HG02870 (cell line): Measurements from ENCODE around the gene GAREM2.

ENCODE experiments used
- ATAC-seq: cut with Tn5 transposase; IDR thresholded peaks from one replicate; pipeline ENCODE4 v1.9.1; 2021; ENCODE audit warnings: mild to moderate bottlenecking, moderate library complexity; ENCODE audit not compliant: unreplicated experiment

GAREM2 gene

DNA sequence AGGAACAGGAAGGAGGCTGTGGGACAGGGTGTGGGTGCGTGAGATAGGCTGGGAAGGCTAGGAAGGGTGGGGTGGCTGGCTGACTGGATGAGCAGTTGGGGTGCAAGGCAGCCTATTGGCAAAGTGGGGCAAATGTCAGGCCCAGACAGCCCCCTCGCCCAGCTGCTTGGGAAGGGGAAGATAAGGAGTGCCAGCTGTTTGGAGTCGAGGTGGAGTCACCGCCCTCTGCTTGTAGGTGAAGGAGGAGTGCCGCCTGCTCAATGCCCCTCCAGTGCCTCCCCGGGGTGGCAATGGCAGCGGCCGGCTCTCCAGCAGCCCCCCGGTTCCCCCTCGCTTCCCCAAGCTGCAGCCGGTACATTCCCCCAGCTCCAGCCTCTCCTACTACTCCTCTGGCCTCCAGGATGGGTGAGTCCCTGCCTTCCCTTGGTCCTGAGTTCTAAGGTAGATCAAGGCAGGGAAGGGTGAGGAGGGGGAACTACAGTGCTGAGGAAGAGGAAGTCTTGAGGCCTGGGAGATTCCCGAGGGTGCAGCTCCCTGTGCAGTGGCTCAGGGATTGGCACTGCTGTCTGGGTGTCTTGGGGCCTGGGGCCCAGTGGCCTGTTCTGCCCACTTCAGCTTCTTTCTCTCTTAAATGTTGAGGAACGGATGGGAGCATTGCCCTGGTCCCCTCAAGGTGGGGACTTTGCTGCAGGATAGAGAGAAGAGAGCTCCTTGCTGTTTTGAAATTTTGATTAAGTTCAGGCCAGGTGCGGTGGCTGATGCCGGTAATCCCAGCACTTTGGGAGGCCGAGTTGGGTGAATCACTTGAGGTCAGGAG, 13.3 kb downstream of the GAREM2 start:
- ATAC-seq, result no peak

DNA sequence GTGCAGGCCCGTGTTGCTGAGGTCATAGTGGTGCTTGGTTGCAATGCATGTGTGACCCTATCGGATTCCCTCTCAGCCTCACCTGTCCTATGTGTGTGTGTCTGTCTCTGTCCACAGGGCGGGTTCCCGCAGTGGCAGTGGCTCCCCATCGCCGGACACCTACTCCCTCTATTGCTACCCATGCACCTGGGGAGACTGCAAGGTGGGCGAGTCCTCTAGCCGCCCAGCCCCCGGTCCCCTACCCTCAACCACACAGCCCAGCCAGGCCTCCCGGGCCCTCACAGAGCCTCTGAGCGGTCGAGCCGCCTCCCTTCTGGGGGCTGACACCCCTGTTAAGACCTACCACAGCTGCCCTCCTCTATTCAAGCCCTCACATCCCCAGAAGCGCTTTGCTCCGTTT, 14.2 kb downstream of the GAREM2 start:
- ATAC-seq, result no peak

DNA sequence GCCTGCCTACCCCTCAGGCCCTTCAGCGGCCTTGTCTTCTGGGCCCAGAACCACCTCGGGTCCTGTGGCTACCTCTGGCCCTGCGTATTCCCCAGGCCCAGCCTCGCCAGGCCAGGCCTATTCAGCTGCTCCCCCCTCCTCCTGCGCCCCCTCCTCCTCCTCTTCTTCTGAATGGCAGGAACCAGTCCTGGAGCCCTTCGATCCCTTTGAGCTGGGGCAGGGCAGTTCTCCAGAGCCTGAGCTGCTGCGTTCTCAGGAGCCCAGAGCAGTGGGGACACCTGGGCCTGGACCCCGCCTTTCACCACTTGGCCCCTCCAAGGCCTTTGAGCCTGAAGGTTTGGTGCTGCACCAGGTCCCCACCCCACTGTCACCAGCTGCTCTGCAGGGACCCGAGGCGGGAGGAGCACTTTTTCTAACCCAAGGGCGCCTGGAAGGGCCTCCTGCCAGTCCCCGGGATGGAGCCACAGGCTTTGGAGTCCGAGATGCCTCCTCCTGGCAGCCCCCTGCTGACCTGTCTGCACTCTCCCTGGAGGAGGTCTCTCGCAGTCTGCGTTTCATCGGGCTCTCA, 14.7 kb downstream of the GAREM2 start:
- no peak for ATAC-seq

DNA sequence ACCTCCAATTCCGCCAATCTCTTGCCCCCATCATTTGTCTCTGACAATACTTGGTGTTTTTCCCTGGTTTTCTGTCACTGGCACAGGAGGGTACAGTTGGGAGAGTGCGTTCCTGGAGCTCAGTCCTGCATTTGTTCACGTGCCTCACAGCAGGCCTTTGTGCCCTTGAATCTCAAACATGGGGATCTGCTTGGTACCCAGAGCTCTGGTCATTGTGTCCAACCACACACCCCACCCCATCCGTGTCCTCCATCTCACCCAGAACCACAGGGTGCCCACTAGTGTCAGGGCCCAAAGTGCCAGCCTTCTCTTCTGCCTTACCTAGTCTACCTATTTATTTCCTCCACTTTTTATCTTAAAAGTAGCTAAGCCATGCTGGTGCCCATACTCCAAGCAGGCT, 16.2 kb downstream of the GAREM2 start:
- no peak for ATAC-seq

DNA sequence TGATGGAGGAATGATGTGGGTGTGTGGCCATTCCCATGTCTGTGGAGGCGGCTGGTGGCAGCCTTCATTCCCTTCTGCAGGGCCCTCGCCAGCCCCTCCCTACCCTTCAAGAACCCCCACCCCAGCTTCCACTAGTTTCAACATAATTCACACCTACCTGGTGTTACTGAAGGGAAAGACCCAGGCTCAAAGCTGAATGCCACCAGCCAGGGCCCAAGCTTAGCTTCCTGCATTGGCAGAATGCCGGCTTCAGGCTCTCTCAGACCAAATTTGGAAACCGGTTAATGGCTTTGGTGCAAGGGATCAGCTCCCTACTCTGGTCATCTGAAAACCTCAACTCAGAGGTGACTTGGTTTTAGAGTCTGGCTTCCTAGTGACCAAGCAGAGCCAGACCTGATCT, 16.9 kb downstream of the GAREM2 start:
- no peak for ATAC-seq

DNA sequence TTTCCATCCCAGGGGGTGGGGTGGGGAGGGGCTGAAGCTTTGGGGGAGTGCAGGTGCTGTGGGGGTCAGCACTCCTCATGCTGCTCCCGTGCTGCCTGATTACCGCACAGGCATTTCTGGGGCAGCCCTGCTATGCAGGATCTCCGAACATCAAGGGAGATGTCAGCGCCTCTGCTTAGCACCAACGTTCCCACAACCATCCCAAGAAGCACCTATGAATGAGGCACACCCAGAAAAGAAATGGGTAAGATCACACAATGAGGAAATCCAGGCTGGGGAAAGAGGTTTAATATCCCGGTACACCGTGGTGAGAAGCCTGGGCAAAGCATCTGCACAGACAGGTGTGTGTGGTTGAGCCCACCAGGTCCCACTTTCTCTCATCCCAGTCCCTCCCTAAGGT, 17.5 kb downstream of the GAREM2 start:
- ATAC-seq, result no peak

DNA sequence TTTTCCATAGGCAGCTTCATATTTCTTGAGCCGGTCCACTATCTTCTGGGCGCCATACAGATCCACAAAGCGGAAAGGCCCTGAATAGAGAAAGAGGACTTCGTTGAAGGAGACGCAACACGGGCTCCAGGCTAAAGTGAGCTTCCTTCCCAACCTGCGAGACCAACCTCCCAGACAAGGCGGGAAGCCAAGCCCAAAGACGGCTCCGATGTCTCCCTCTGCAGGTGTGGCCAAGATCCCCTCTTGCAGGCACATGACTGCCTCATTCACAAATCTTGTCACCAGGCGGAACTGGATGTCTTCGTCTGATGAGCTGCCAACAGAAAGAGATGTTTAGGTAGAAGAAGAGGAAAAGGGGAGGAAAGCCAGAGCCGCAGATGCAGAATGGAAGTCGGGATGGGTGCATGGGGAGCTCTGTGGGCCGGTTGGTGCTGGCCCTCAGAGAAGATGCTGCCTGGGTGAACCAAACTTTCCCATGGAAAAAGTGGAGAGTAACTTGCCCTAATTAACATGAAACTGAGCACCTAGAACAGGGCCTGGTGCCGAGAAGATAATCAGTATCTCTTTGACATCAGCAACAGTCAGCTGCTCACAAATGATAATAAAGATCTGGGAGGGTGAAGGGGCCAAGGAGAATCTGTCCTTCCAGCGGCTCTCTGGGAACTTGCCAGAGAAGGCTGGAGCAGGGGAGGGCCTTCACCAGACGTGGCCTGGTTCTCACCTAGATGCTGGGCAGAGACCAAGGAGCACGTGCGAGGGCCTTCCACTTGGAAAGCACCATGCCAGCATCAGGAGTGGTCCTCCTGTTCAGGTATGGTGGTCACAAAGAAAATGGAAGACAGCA, 18.6 kb downstream of the GAREM2 start:
- no peak for ATAC-seq

DNA sequence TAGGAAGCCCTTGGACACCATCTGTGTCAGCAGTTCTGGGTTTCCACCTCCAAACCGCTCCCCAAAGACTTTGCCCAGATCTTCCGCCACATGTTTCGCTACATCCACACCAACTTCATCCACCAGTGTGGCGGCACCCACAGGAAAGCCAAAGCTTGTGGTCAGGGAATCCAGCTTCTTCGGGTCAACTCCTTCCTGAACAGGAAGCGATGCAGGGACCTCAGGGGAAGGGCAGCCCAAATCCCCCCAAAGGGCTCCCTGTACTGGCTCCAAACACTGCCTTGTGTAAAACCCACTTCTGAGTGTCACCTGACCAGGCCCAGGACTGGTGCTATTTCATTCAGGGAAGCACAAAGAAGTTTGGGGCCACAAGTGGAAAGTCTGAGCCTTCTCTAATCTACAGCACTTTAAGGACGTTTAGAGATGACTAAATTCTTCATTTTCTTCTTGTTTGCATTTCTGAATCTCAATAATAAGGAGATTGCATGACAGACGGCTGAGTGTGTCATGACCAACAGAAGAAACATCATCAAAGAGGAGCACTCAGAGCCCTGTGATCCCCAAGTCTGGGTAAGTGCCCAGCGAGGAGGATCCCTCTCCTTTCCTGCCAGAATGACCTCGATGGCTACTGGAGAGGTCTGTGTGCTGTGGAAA, 20.8 kb downstream of the GAREM2 start:
- ATAC-seq, result no peak

DNA sequence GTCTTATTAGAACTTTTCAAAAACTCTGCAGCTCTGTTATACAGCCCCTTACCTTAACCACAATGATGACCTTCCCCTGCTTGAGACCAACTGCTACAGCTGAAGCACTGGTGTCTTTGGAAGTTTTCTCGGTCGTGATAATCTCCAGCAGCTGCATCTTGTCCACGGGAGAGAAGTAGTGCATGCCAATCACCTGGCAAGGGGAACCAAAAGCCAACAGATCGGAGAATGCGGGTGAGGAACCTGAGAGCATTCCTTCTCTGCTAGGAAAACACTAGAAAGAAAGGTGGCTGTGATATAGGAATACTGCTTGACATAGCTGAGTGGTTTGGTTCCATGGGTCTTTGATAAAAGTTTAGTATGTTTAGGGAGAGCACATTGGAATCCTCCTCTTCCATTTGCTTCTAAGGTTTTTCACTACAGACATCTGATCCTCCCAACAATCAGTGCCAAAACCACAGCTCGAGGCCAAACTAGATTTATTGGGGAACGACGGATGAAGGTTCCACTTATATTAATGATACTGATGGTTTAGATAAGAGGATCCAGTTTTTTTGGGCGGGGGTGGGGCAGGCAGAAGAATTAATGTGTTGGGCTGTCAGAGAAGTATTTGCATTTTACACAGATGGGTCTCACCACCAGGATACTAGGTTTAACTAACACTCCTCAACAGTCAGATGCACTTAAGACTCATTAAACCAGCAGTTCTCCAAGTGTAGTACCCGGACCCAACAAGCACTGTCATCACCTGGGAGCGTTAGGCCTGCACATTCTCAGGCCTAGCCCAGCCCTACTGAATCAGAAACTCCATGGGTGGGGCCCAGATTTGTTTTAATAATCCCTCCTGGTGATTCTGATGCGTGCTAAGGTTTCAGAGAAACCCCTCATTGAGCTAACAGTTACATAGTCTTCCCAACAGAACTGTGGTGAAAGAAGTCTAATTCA, 22.4 kb downstream of the GAREM2 start:
- ATAC-seq, result no peak

DNA sequence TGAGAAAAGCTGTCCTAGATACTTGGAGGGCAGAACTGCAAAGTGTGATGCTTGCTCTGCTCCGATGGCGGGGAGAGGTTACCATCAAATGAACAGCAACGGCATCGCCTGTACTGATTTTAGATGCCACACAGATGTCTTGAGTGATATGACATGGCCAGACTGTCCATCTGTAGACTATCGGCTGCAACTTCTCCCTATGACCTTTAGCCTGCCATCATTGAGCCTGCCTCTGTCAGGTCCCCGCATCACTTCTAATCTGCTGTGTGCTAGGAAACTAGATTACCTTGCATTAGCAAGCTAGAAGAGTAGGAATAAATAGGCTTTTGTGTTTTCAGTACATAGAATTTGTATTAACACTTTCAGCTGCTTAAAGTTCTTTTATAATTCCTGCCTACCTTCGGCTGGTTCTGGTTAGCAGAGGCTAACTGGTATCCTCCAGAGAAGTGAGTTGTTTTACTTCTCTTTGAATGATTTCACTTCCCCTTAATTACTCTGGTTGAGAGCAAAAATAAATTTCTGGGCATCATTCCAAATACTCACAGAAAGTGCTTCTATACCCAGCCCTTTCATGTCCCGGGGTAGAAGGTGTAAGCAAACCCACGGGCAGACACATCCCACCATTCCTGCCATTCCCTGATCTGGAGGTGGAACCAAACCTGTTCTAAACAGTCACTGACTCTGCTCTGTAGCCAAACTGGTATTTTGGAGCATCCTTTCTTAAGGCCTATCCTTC, 24.0 kb downstream of the GAREM2 start:
- no peak for ATAC-seq

DNA sequence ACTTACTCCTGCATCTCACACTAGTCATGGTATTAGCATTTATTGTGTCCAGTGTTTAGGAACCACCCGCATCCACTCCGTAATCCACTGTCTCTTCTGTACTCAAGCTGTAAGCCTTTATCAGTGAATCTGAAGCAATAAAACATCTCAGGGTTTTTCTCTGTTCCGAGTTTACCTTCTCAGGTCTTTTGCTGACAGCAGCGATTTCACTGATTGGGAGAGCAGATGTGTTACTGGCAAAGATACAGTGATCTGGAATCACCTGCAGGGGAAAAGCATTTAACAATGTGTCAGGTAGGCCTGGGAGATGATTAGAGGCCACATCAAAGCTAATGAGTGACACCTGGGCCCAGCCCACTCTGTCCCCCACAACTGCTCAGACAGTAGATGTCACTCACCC, 24.6 kb downstream of the GAREM2 start:
- ATAC-seq, result no peak

DNA sequence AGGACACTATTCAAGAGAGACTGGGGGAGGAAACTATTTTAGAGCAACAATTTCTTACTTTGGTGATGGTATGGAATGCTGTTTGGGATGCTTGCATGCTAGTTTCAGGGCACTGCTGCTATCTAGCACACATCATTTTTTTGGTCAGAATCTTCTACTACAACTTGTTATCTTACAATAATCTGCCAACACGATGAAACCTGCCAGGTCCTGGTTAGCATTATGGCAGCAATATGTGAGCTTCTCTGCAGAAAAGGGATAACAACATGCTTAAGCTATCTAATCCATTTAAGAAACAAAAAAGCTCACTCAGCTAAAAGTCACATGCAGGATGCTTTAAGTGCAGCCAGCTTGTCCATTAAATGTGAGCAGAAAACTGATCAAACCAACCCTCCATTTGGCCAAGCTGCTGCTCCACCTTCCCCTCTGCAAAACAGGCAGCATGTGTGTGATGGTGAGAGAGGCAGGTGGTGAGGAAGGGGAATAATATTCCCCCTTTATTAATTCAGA, 30.1 kb downstream of the GAREM2 start:
- ATAC-seq, result no peak

DNA sequence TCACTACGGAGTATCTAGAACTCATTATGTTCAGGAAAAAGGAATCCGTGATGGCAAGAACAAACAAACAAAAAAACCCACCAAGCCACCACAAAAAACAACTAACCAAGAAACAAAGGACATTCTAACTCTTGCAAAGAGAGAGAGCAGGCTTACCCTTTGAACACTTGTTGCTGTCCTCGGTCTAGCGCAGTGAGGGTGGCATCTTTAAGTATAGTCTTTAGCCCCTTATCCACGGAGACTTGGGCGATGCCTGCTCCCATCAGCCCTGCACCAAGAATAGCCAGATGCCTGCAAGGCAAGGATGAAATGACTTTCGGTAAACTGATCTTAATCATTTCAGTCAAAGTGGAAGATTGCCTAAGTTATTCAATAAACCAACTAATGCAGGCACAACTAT, 31.0 kb downstream of the GAREM2 start:
- ATAC-seq, result no peak

DNA sequence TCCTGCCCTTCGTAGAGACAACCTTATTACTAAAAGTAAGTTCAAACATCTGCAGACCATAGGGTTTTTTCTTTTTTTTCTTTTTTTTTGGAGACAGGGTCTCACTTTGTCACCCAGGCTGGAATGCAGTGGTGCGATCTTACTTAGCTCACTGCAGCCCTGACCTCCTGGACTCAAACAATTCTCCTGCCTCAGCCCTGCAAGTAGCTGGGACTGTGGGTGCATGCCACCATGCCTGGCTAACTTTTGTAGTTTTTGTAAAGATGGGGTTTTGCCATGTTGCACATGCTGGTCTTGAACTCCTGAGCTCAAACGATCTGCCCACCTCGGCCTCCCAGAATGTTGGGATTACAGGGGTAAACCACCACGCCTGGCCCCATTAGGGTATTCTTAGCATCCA, 39.1 kb downstream of the GAREM2 start:
- no peak for ATAC-seq

DNA sequence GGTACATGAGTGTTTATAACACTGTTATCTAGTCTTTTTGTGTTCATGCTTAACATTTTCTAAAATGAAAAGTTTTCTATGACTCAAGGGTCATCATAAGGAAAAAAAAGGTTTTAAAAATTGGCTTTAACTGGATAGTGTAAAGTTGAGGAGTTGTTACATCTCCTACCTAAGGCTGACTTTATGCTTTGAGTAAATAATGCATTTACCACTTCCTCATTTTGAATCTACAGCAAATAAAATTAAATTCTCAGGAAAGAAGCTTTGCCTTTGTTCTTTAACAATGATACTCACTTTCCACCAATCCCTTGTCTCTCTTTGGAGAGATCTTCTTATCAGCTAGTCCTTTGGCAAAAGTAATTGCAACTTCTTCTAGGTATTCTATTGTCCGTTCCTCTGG, 41.9 kb downstream of the GAREM2 start:
- no peak for ATAC-seq

DNA sequence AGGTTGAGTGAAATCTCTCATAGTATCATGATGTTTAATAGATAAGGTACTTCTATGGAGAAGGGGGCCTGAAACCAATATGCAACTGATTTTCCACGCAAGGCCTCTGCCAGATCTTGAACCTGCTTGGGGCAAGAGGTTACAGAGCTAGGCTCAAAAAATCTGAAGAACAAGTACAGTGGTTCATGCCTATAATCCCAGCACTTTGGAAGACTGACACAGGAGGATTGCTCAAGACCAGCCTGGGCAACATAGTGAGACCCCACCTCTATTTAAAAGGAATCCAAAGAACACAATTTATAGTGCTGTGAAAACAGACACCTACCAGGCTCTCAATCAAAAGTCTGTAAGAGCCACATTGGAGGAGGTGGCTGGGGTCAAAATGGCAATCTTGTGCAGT, 42.9 kb downstream of the GAREM2 start:
- no peak for ATAC-seq

DNA sequence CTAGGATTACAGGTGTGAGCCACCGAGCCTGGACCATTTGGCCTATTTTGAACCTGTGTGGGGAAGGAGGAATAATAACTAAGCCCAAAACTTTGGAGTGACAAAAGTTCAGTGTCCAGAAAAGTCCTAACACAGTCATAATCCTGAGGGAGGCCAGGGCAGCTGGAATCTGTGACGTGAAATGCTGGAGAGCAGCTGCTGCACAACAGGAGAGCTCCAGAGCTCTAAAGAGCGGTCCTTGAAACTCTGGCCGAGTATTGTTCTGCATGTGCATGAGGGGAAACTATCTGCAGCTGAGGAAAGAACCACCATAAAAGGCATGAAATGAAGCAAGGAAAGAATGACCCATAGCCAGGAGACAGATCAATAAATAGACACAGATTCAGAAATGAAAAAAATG, 43.7 kb downstream of the GAREM2 start:
- no peak for ATAC-seq

DNA sequence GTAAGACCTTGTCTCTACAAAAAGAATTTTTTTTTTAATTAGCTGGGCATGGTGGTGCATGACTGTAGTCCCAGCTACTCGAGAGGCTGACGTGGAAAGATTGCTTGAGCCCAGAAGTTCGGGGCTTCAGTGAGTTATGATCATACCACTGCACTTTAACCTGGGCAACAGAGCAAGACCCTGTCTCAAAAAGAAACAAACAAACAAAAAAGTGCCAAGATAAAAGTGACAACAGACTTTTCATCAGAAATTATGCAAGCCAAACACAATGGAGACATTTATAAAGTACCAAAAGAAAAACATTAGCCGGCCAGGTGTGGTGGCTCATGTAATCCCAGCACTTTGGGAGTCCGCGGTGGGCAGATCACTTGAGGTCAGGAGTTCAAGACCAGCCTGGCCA, 44.8 kb downstream of the GAREM2 start:
- no peak for ATAC-seq

DNA sequence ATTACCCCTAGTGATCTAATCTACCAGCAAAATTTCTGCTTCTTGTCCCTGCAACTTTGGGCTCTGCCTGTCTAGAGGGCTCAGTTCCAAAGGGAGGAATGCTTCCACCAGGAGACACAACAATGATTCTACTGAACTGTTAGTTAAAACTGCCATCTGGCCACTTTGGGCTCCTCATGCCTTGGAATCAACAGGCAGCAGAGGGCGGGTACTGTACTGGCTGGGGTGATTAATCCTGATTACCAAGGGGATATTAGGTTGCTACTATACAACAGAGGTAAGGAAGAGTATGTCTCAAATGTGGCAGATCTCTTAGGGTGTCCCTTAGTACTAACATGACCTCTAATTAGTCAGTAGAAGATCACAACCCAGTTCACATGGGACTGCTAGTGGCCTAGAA, 50.1 kb downstream of the GAREM2 start:
- no peak for ATAC-seq
